ENCODE results near the gene FKBP2.

Gene FKBP2

DNA sequence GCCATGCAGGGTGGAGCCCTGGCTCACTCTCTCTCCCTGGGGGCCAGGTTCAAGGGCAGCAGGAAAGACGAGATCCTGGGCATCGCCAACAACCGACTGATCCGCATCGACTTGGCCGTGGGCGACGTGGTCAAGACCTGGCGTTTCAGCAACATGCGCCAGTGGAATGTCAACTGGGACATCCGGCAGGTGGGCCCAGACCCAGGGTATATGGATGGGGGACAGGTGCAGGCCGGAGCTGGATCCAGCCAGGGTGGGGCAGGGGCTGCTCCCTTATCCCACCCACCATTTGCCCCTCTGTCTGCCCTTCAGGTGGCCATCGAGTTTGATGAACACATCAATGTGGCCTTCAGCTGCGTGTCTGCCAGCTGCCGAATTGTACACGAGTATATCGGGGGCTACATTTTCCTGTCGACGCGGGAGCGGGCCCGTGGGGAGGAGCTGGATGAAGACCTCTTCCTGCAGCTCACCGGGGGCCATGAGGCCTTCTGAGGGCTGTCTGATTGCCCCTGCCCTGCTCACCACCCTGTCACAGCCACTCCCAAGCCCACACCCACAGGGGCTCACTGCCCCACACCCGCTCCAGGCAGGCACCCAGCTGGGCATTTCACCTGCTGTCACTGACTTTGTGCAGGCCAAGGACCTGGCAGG, 17.8 kb upstream of the FKBP2 start:
- no peak for DNase-seq (ENCODE audit: low read depth in 1 of 2, low spot score in 1 of 2)
- no peak overlapping the region for H3K27ac ChIP-seq (replicated peaks)
- no peaks in the 10 kb centered on the region for H3K27me3 ChIP-seq (ENCODE audit: insufficient read depth, poor library complexity, severe bottlenecking)
- TF ChIP-seq POLR2AphosphoS5 (IDR thresholded peaks at IDR 0.05; ENCODE audit: low read depth) = no peak
- TF ChIP-seq, protein P1, sequence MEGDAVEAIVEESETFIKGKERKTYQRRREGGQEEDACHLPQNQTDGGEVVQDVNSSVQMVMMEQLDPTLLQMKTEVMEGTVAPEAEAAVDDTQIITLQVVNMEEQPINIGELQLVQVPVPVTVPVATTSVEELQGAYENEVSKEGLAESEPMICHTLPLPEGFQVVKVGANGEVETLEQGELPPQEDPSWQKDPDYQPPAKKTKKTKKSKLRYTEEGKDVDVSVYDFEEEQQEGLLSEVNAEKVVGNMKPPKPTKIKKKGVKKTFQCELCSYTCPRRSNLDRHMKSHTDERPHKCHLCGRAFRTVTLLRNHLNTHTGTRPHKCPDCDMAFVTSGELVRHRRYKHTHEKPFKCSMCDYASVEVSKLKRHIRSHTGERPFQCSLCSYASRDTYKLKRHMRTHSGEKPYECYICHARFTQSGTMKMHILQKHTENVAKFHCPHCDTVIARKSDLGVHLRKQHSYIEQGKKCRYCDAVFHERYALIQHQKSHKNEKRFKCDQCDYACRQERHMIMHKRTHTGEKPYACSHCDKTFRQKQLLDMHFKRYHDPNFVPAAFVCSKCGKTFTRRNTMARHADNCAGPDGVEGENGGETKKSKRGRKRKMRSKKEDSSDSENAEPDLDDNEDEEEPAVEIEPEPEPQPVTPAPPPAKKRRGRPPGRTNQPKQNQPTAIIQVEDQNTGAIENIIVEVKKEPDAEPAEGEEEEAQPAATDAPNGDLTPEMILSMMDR (IDR thresholded peaks at IDR 0.05; ENCODE audit: insufficient read depth, low read length) = no peak
- no peak for TF ChIP-seq SPI1 (IDR thresholded peaks at IDR 0.05; ENCODE audit: borderline replicate concordance, low read depth)
- TF ChIP-seq, protein P2, sequence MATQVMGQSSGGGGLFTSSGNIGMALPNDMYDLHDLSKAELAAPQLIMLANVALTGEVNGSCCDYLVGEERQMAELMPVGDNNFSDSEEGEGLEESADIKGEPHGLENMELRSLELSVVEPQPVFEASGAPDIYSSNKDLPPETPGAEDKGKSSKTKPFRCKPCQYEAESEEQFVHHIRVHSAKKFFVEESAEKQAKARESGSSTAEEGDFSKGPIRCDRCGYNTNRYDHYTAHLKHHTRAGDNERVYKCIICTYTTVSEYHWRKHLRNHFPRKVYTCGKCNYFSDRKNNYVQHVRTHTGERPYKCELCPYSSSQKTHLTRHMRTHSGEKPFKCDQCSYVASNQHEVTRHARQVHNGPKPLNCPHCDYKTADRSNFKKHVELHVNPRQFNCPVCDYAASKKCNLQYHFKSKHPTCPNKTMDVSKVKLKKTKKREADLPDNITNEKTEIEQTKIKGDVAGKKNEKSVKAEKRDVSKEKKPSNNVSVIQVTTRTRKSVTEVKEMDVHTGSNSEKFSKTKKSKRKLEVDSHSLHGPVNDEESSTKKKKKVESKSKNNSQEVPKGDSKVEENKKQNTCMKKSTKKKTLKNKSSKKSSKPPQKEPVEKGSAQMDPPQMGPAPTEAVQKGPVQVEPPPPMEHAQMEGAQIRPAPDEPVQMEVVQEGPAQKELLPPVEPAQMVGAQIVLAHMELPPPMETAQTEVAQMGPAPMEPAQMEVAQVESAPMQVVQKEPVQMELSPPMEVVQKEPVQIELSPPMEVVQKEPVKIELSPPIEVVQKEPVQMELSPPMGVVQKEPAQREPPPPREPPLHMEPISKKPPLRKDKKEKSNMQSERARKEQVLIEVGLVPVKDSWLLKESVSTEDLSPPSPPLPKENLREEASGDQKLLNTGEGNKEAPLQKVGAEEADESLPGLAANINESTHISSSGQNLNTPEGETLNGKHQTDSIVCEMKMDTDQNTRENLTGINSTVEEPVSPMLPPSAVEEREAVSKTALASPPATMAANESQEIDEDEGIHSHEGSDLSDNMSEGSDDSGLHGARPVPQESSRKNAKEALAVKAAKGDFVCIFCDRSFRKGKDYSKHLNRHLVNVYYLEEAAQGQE (IDR thresholded peaks at IDR 0.05; ENCODE audit: insufficient replicate concordance, low read depth) = no peak
- TF ChIP-seq GABPA (IDR thresholded peaks at IDR 0.05; ENCODE audit: low read depth) = no peak
- no peak overlapping the region for H3K4me3 ChIP-seq (replicated peaks; ENCODE audit: insufficient read depth, low read length)

DNA sequence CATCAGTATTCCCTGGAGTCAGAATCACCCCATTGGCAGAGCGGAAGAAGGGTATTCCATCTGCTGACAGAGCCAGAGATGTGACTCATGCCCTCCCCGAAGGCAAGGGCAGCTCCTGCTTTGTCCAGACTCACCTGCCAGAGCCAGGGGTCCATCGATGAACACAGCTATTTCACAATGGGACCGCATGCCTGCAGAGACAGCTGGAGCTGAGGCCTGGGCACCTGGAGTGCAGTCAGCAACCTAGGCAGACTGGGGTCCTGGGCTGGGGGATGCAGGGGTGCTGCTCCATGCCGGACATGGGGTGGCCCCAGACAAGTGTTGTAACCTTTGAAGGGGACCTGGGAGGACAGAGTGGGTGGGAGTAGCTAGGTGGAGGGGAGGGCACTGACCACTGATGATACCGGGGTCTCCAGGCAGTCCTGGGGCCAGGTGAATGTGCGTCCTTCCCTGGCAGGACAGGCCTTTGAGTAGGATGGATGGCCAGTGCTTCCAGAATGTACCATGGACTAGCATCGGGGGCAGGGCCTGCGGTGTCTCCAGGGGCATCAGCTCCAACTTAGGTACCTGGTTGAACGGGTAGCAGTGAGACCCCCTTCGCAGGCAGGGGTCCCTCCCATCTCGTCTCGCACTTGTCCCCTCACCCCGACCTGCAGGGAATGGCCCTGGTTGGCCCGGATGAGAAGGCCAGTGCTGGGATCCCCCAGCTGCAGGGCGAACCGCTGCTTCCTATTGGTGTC, 16.6 kb upstream of the FKBP2 start:
- TF ChIP-seq, protein P2 (IDR thresholded peaks at IDR 0.05; ENCODE audit: insufficient replicate concordance, low read depth) = no peak
- TF ChIP-seq GABPA (IDR thresholded peaks at IDR 0.05; ENCODE audit: low read depth) (no peak), POLR2AphosphoS5 (IDR thresholded peaks at IDR 0.05; ENCODE audit: low read depth) (peak; percentile 65)
- H3K27me3 ChIP-seq (ENCODE audit: insufficient read depth, poor library complexity, severe bottlenecking) = no peaks in the 10 kb centered on the region
- H3K4me3 ChIP-seq (replicated peaks; ENCODE audit: insufficient read depth, low read length) = no peak overlapping the region

DNA sequence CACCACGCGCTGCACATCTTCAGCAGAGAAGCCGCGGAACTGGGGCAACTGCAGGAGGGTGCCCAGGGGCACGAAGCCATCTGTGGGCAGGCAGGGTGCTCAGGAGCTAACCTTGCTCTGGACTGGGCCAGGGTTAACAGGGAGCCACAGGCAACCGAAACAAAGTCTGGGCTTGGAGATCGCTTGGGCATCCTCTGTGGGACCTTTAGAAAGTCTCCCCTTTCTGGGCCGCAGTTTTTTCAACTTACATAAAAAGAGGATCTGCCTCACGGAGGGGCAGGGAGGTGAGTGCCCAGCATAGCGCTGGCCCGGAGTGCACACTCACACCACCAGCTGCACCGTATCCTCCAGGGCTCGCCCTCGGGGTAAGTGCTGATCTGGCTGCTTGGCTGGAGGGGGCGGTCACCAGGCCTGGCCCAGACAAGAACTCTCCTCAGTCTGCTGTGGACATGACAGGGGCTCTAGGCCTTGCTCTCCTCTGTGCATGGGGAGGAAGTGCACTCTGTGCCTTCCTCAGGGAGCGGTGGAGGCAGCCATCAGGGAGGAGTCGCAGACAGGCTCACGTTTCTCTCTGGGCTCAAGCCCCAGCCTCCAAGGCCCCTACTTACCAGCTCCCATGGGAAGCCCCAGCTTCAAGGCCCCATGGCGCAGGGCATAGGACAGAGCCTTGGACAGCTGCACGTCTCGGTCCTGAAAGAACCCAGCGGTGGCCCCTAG, 15.8 kb upstream of the FKBP2 start:
- H3K27ac ChIP-seq (replicated peaks) = peak overlapping the region; percentile 78
- H3K4me3 ChIP-seq (replicated peaks; ENCODE audit: insufficient read depth, low read length) = peak overlapping the region; percentile 71
- TF ChIP-seq, protein P2 (IDR thresholded peaks at IDR 0.05; ENCODE audit: insufficient replicate concordance, low read depth) = no peak
- TF ChIP-seq GABPA (IDR thresholded peaks at IDR 0.05; ENCODE audit: low read depth) (no peak), SPI1 (IDR thresholded peaks at IDR 0.05; ENCODE audit: borderline replicate concordance, low read depth) (peak; percentile 70)
- peak in 1 of 2 experiments; percentile 26 for DNase-seq (ENCODE audit: low read depth in 1 of 2, low spot score in 1 of 2)
- H3K27me3 ChIP-seq (ENCODE audit: insufficient read depth, poor library complexity, severe bottlenecking) = no peaks in the 10 kb centered on the region

More for the DNA sequence above, 16.6 kb upstream of the FKBP2 start:
- H3K27ac ChIP-seq (replicated peaks) = peak overlapping the region; percentile 78
- no peak for DNase-seq (ENCODE audit: low read depth in 1 of 2, low spot score in 1 of 2)
